ENCODE data around the gene MEIKIN.
"Not testable (repeated sequence)": the region's sequence is repeated elsewhere in the genome, so short reads cannot be mapped to it uniquely, and the experiment has no call there.

The MEIKIN gene

DNA sequence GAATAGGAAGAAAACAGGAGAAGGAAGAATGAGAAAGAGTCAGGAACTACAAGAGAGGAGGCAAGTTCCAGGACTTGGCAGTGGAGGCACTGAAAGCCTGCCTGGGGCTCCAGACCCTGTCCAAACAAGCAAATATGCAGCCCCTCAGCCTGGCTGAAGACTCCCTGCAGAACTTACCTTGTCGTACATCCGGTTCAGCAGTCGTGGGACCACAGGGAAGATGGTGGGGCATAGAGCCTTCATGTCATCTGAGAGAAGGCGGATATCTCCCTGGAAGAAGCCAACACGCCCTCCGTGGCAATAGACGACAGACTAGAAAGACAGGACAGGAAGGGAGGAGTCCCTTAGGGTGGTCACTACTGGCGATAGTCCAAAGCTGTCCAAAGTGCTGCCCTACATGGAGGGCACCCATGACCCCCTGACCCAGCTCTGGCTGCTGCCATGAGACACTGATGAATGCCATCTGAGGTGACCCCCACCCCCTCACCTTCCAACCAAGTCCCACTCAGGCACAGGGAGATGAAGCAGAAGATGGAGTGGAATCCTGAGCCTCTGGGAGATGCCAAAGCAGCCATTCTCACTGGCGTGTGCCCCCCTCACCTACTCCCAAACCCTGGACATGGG, 27.7 kb upstream of the MEIKIN start:
- no peak for DNase-seq

DNA sequence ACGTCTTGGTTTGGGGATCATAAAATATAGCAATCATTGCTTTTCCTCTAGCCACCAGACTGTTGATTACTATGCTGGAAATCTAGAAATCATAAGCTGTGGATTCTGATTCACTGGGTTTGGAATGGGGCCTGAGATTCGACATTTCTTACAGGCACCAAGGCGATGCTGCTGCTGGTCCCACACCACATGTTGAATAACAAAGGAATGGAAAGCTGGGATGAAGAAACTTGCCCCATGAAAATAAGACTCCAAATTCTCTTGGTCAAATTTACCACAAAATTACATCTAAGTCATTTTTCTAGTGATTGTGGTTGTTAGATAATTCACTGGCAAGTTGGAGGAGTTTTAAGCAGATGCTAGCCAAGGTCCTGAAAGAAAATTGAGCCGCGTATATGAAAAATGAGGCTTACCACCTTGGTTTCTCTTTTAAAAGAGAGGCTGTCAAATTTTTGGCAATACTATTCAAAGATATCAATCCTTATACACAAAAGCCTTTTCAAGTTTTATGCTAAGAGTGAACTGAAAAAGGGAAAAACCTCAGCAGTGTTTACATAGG, 23.0 kb upstream of the MEIKIN start:
- DNase-seq, result no peak

DNA sequence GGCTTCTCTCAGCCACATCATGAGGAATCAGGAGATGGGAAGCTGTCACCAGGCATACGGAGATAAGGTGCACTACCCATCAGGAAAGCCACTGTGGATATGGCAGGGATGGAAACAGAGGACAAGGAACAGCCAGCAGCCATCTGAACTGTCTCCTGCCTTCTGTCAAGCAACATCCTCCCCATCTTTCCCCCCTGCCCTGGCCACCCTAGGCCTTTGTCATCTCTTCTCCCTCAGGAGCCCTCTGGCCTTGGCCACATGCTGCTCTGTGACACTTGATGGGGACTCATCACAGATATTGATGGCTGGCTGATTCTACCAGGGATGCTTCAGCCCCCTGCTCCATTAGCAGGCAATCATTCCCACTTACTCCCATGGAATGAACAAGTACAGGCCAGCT, 21.1 kb upstream of the MEIKIN start:
- no peak for DNase-seq

DNA sequence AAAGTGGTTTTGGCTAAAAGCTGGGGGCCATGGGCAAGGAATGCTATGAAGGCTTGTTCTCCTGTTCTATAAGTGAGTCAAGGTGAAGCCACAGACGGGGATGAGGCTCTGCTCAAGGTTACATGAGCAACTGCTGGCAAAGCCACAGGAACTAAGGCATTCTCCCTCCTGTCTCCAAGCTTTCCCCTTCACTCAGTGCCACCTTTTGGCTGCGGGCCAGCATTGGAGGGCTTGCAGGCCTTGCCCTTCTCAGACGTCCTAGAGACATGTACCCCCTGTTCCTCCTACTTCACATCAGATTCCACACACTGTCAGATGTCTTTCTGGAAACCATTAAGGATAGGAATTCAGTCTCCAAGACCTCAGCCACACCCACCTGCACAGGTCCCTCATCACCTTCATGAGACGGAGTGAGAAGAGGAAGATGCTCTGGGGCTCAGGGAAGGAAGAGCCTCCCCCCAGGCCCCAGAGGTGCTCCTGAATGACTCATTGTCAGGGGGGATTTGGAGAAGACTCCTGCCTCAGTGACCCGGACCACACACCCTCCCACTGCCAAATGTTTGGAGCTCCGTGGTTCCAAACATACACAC, 20.5 kb upstream of the MEIKIN start:
- no peak for DNase-seq

DNA sequence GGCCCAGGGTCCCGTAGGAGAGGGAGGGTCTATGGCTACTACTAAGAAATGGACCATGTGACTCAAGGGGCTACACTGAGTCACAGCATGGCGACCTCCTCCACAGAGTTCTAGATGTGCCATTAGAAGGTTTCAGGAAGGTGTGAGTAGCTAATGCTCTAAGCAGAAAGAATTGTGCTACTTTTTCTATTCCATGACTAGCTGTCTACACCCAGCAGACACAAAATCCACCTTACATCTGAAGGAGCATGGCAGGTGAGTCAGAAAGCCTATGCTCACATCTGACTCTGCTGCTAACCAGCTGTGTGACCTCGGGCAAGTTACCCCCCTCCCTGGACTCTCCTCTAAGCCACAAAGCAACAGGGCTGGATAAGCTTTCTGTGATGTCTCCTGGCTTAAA, 14.4 kb upstream of the MEIKIN start:
- no peak for DNase-seq

DNA sequence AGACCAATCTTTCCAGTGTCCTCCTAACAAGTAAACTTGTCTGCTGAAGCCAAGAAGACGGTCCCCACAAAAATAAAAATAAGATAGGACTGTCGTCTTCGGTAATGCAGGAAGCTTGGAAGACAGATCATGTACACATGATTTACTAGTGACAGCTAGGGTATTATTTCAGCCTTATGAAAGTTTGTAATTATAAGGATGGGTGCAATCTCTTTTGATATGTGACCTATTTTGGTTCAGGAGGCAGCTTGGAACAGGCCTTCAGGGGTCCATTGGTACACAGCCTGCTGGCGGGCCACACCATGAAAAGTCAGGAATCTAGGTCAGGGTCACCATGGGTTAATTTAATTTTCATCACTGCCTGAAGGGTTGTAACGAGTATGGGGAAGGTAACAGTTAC, 13.7 kb upstream of the MEIKIN start:
- no peak for DNase-seq

DNA sequence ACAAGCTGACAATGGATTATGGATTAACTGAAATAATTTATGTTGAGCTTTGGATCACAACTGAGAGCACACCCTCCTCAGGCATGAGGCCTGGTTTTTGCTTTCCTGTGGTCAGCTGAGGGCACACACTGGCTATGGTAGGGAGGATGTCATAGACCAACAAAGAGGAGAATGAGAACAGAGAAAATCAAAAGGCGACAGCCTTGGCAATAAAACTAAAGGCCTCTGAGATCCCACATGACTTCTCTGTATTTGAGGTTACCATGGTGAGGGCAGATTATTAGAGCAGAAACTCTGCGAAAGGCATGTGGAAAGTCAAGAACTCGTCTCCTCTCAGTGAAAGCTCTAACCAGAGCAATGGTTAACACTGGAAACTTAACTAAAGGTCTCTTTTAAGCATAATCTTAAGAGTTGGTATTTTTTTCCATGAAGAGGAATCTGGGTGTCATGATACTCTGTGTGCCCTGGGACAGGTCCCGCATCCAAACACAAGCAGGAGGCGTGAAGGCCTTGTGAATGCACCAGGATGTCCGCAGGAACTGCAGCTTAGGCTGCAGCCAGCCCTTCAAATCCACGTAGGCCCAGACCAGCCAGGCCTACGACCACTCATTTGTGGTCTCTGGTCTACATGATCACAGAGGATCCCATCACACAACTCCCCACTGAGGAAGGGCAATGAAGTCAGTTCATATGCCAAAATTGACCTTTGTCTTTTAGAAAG, 12.4 kb upstream of the MEIKIN start:
- DNase-seq, result no peak

DNA sequence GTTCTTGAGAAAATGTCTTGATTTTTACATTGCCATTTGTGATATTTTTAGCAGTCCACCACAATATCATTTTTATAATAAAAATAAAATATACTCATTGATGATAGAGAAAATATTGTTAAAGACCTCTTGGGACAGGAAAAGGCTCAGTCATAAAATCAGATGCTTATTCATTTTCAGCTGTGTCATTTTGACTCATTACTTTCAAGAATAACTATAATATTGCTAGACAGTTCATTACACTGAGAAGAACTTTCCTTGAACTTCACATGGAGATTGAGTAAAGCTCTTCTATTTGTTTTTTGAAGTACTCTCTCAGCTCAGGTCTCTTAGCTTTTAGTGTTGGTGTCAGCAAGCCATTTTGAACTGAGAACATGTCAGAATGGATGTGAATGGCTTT, 8.5 kb upstream of the MEIKIN start:
- no peak for DNase-seq

DNA sequence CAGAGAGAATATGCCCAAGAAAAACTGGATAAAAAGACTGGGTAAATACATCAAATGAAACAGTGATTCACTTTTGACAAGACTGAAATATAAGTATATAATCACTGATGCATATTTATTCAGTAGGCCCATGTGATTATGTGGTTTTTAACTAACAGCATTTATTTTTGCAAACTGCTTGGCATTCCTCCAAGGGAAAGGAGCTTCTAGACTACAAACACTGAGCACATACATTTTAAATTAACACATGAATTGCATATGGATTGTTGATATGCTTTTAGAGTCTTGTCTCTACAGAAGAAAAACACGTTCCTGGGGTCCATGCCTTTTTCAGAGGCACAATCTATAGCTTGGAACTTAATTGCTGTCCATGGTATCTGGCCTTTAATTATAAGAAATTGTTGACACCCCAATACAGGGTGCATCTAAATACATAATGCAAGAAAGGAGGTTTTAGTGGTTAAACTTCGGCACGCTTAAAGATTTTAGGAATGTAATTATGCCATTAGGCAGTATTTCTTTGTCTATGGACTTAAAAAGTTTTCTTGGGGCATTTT, 6.9 kb upstream of the MEIKIN start:
- peak; percentile 28 for DNase-seq

DNA sequence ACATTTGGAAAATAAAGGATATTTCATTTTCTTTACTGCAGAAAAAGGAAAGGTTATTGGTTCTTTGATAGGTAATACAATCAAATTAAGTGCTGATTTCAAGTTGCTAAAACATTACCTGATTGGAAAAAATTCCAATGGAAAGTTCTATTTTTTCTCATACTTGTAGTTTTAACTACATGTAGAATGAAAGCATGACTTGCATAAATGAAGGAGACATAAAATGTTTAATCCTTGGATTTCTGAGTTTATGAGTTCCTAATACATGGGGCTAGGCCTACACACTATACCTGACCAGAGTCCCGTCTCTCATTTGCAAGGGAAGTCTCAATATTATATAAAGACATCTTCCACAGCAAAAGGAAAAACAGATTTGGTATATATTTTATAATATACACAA, 5.2 kb upstream of the MEIKIN start:
- DNase-seq, result no peak

DNA sequence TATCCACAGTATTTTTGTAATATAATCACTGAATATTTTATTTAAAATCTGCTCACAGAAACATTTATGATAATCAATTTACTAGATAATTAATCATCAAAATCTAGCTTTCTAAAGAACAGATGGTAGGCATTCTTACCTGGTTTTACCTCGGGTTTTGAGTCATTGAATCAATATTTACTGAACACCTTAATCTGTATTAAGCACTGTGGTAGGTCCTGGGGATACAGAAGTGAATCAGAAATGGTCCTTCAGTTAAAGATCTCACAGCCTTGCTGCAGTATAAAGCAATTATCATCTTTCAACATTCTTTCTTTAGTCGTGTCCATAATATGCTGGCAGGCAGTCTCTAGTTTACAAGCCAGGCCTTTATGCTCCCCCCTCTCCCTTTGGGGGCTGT, 2.0 kb upstream of the MEIKIN start:
- peak; percentile 2 for DNase-seq

DNA sequence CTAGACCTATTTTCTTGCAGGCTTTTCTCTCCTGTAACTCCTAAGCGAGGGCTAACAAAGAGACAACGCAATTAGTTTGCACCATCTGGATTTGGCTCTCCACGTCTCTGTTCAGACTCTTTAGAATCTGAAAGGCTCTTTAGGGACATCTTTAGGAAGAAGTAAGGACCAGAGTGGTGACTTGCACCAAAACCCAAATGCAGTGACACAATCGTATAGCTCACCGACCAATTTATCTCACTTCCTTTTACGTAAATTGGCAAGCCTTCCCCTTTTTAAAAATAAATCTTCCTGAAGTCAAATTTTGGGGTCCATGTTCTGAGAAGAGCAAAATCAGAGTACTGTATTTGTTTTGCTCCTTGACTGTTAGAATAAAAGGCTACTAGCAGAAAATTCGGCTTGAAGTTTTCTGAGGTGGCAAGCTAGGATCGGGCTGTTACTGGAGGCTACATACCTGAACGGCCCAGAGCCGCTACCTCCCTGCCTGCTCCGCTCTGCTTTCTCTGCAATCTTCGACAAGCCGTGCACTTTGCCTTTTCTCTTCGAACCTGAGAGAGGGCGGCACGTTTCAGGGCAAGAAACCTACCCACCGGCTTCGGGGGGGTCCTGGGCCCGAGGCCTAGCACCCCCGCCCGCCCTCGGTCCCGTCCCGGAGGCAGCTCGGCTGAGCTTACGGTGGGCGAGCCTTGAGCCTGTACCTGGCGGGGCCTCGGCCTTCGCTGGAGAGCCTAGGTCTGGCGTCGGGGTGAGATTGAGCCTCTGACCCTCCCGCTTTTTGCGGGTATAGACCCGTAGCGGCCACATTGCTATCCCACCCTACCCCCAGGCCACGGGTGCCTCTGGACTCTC, 537 bp downstream of the MEIKIN start:
- no peak for DNase-seq

DNA sequence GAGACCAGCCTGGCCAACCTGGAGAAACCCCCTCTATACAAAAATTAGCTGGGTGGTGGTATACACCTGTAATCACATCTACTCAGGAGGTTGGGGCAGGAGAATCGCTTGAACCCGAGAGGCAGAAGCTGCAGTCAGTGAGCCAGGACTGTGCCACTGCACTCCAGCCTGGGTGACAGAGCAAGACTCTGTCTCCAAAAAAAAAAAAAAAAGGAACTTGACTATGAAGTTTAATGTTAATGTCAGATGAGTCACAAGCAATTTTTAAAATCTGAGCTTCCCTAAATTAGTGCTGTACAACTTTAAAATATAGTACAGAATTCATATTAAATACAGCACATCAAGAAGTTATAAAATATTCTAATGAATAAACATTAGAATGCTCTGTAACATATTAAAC, 1.5 kb downstream of the MEIKIN start:
- no peak for DNase-seq

DNA sequence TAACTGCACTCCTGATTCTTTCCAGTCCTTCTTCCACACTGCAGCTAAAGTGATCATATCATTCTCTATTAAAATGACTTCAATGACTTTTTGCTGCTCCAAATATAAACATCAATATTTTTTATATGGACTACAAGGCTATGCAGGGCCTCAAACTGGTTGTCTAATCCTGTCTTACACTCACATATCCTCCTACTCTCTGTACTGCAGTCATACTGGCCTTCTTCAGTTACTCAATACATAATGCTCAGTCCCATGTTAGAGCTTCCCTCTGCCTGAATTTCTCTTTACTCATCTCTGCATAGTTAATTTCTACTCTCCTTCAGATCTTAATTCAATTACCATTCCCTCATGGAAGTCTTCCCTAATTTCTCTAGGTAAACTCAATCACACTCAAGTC, 3.4 kb downstream of the MEIKIN start:
- DNase-seq, result no peak

DNA sequence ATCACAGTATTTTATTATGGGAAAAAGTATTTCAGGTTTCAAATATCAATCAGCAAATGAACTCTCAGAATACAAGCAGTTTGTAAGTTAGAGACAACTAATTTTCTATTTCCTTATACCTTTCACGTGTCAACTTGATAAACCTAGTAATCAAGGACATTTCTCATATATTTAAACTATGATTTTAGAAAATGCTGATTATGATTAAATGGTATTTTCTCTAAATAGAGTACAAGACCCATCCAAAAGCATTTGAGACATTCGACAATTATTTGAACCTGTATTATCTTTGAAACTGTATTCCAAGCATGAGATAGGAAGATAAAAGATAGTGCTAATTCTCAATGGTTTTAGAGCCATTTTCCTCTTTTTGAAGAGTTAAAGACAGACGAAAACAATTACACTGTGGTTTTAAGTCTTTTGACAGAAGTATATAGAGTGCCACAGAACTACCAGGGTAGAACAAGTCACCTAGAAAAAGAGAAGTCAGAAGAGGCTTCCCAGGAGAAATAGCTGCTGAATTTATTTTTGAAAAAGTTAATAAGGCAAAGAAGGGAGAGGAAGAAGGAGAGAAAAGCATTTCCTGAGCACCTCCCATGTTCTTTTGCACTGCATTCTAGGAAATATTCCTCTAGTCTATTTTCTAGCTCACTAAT, 5.6 kb downstream of the MEIKIN start:
- no peak for DNase-seq

DNA sequence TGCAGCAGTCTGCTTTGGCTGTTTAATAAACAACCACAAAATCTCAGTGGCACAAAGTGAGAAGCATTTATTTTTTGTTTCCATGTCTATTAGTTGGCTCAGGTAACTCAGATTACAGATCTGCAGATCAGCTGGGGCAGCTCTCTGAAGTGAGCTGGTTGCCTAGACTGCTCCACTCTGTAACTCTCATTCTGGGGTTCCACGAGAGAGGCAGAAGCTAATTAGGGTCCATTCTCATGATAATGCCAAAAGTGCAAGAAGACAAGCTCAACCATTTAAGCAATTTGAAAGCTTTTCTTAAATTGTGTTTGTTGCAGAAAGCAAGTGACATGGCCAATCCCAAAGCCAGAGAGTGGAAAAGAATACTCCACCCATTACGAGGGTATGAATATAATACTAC, 13.2 kb downstream of the MEIKIN start:
- no peak for DNase-seq

DNA sequence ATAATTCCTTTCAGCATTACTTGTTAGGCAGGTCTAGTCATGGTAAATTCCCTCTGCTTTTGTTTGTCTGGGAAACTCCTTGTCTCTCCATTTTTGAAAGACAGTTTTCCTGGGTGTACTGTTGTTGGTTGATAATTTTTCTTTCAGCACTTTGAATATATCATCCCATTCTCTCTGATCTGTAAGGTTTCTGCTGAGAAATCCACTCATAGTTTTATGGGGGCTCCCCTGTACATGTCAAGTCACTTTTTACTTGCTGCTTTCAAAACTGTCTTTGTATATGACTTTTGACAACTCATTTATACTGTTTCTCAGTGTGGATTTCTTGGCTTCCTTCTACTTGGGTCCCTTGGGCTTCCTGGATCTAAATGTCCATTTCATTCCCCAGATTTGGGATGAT, 16.5 kb downstream of the MEIKIN start:
- no peak for DNase-seq

DNA sequence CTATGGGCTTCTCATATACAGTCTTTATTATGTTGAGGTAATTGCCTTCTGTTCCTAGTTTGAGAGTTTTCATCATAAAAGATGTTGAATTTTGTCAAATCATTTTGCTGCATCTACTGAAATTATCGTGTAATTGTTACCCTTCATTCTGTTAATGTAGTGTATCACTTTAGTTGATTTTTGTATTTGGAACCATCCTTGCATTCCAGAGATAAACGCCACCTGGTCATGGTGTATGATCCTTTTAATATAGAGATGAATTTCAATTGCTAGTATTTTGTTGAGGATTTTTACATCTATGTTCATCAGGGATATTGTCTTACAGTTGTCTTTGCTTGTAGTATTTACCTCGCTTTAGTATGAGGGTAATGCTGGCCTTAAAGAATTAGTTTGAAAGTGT, 19.3 kb downstream of the MEIKIN start:
- no peak for DNase-seq

DNA sequence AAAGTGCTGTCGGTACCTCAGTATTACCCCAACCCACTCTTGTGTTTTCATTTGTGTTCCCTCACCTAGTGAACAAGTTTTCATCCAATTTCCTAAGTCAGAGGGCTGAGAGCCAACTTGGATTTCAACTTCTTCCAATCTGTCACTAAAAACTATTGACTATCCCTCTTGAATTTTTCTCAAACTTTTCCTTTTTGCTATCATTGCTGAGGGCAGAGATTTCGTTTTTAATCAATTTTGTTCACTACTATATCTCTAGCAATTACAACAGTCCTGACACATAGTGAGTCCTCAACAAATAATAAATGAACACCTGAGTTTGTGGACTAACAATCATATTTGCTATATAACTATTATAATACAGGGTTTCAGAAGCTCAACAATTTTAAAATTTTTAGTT, 29.0 kb downstream of the MEIKIN start:
- no peak for DNase-seq

DNA sequence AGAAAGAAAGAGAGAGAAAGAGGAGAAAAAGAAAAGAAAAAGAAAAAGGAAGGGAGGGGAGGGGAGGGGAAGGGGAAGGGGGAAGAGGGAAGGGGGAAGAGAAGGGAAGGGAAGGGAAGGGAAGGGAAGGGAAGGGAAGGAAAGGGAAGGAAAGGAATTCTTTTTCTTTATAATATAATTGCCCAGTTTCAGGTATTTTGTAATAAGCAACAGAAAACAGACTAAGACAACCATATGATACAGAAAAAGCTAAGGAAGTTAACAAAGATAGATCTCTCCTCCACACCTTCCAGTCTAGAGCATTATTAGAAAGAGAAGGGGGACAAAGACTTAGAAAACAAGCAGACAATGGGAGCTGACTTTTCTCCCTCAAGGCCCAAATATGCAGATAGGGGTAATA, 31.0 kb downstream of the MEIKIN start:
- no peak for DNase-seq

DNA sequence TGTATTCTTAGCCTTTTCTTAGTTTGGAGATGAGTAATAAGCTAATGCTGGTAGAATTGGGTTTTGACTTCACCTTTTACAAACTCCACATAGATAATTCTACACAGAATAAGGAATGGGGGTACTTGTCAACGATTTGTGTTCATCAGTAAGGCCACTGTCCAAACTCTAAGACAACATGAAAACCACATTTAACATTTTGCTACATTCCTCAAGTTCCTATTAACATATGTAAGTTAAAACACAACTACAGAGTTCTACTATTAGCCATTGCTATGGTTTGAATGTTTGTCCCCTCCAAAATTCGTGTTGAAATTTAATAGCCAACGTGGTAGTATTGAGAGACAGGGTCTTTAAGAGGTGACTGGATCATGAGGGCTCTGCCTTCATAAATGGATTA, 31.9 kb downstream of the MEIKIN start:
- no peak for DNase-seq

DNA sequence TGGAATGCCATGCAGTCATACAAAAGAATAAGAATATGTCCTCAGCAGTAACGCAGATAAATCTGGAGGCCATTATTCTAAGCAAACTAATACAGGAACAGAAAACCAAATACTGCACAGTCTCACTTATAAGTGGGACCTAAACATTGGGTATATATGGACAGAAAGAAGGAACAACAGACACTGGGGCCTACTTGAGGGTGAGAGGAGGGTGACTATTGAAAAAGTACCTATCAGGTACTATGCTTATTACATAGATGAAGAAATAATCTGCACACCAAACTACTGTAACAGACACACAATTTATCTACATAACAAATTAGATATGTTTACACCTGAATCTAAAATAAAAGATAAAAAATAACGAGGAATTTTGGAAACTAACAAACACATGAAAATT, 38.8 kb downstream of the MEIKIN start:
- DNase-seq, result no peak

DNA sequence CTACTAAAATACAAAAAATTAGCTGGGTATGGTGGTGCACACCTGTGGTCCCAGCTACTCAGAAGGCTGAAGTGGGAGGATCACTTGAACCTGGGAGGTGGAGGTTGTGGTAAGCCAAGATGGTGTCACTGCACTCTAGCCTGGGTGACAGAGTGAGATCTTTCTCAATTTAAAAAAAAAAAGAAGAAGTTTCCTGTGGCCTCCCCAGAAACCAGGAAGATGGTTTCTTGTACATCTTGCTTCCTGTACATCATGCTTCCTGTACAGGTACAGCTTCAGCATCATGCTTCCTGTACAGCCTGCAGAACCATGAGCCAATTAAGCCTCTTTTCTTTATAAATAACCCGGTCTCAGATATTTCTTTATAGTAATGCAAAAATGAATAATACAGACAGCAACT, 43.2 kb downstream of the MEIKIN start:
- DNase-seq, result not testable (repeated sequence)
